Measurements from ENCODE around the gene GUCY1A1.

Gene GUCY1A1

DNA sequence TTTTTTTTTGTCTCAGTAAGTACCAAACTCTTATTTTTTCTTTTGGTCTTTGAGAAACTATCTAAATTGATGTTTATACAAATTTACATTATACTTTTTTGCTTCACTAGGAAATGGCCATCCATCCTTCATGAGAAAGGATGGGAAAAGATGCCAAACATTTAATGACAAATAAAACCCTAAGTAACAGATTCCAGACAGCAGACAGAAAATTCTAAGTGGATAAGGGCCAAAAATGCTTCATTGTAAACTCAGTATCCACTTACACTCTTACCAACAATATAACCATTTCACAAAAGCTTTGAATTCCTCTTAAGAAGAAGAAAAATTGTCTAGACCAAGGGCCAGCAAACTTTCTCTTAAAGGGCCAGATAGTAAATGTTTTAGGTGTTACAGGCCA lies 95.7 kb downstream of the GUCY1A1 start:
- Histone ChIP-seq H3F3A (ENCODE audit: insufficient read depth, low read length) (no peaks in the 10 kb centered on the region), H3K9me2 (ENCODE audit: low read depth, low read length) (no peaks in the 10 kb centered on the region), H4K20me1 (ENCODE audit: insufficient read depth, low read length) (no peaks in the 10 kb centered on the region)

DNA sequence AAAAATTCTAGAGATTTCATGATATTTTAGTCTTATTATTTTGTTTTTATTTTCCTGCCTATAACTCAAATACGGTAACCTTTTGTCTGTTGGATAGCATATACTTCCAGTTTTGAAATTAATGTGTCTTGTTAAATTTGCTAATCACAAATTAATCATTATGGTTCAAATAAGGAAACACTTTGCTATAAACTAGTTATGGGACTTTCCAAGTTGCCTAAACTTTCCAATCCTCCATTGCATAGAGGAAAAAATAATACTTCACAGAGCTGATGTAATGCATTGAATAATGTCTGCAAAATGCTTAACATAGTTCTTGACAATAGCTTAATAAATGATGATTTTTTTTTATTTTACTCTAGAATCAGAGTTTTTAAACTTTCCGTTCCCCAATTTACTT lies 96.9 kb downstream of the GUCY1A1 start:
- Histone ChIP-seq H3K4me3 (ENCODE audit: low read depth, low read length, poor library complexity, severe bottlenecking) (no peak overlapping the region), H3K79me2 (ENCODE audit: insufficient read depth, low read length) (no peaks in the 10 kb centered on the region), H3K9ac (ENCODE audit: low read length) (no peak overlapping the region), H3K9me3 (ENCODE audit: low read length) (no peaks in the 10 kb centered on the region), H3K4me2 (ENCODE audit: low read length) (no peak overlapping the region), H2AFZ (ENCODE audit: low read length) (no peak overlapping the region), H3K27ac (ENCODE audit: low read depth, low read length, poor library complexity, severe bottlenecking) (no peak overlapping the region), H3K9me2 (ENCODE audit: low read depth, low read length) (no peaks in the 10 kb centered on the region), H4K20me1 (ENCODE audit: insufficient read depth, low read length) (no peaks in the 10 kb centered on the region), H3K27me3 (ENCODE audit: insufficient read depth, low read length) (no peaks in the 10 kb centered on the region), H3K36me3 (ENCODE audit: insufficient read depth, low read length) (no peaks in the 10 kb centered on the region), H3F3A (ENCODE audit: insufficient read depth, low read length) (no peaks in the 10 kb centered on the region), H3K4me1 (ENCODE audit: insufficient read depth, low read length, severe bottlenecking) (no peaks in the 10 kb centered on the region)
- no peak for TF ChIP-seq EZH2 (IDR thresholded peaks at IDR 0.05; ENCODE audit: borderline replicate concordance, low read length)
- TF ChIP-seq, protein P1, sequence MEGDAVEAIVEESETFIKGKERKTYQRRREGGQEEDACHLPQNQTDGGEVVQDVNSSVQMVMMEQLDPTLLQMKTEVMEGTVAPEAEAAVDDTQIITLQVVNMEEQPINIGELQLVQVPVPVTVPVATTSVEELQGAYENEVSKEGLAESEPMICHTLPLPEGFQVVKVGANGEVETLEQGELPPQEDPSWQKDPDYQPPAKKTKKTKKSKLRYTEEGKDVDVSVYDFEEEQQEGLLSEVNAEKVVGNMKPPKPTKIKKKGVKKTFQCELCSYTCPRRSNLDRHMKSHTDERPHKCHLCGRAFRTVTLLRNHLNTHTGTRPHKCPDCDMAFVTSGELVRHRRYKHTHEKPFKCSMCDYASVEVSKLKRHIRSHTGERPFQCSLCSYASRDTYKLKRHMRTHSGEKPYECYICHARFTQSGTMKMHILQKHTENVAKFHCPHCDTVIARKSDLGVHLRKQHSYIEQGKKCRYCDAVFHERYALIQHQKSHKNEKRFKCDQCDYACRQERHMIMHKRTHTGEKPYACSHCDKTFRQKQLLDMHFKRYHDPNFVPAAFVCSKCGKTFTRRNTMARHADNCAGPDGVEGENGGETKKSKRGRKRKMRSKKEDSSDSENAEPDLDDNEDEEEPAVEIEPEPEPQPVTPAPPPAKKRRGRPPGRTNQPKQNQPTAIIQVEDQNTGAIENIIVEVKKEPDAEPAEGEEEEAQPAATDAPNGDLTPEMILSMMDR (IDR thresholded peaks at IDR 0.05; ENCODE audit: low read length), result no peak

More for the DNA sequence above, 95.7 kb downstream of the GUCY1A1 start:
- H3K9me3 ChIP-seq (ENCODE audit: low read length), result no peaks in the 10 kb centered on the region
- no peak overlapping the region for H3K4me3 ChIP-seq (ENCODE audit: low read depth, low read length, poor library complexity, severe bottlenecking)
- no peaks in the 10 kb centered on the region for H3K79me2 ChIP-seq (ENCODE audit: insufficient read depth, low read length)
- no peaks in the 10 kb centered on the region for H3K4me1 ChIP-seq (ENCODE audit: insufficient read depth, low read length, severe bottlenecking)
- H3K36me3 ChIP-seq (ENCODE audit: insufficient read depth, low read length), result no peaks in the 10 kb centered on the region
- H3K4me2 ChIP-seq (ENCODE audit: low read length), result no peak overlapping the region
- TF ChIP-seq, protein P1 (IDR thresholded peaks at IDR 0.05; ENCODE audit: low read length), result no peak
- no peak for TF ChIP-seq EZH2 (IDR thresholded peaks at IDR 0.05; ENCODE audit: borderline replicate concordance, low read length)
- no peak overlapping the region for H2AFZ ChIP-seq (ENCODE audit: low read length)
- no peak overlapping the region for H3K27ac ChIP-seq (ENCODE audit: low read depth, low read length, poor library complexity, severe bottlenecking)
- no peak overlapping the region for H3K9ac ChIP-seq (ENCODE audit: low read length)
- no peaks in the 10 kb centered on the region for H3K27me3 ChIP-seq (ENCODE audit: insufficient read depth, low read length)

DNA sequence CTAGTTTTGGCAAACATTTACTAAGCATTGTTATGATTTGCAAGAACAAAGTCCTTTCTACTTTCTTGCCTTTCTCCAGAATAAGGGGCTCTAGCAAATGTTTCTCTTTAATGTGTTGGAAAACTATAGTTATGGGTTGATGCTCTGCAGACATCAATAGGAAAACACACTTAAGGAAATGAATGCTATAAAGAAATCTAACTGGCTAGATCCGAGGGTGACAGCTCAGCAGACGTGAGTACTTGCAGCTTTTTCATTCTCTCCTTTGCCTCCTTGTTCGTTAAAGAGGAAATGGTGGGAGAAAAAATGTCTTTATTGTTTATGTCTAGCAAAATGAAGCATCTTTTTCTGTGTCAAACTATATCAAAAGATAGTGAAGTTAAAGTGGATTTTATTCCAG lies 98.5 kb downstream of the GUCY1A1 start:
- H3K9me2 ChIP-seq (ENCODE audit: low read depth, low read length), result no peaks in the 10 kb centered on the region
- no peaks in the 10 kb centered on the region for H3K27me3 ChIP-seq (ENCODE audit: insufficient read depth, low read length)
- no peak overlapping the region for H3K9ac ChIP-seq (ENCODE audit: low read length)
- no peaks in the 10 kb centered on the region for H3K4me1 ChIP-seq (ENCODE audit: insufficient read depth, low read length, severe bottlenecking)
- no peaks in the 10 kb centered on the region for H3F3A ChIP-seq (ENCODE audit: insufficient read depth, low read length)
- no peaks in the 10 kb centered on the region for H3K36me3 ChIP-seq (ENCODE audit: insufficient read depth, low read length)
- H3K4me2 ChIP-seq (ENCODE audit: low read length), result no peak overlapping the region
- TF ChIP-seq, protein P1 (IDR thresholded peaks at IDR 0.05; ENCODE audit: low read length), result no peak
- no peak for TF ChIP-seq EZH2 (IDR thresholded peaks at IDR 0.05; ENCODE audit: borderline replicate concordance, low read length)
- H3K9me3 ChIP-seq (ENCODE audit: low read length), result no peaks in the 10 kb centered on the region
- no peaks in the 10 kb centered on the region for H4K20me1 ChIP-seq (ENCODE audit: insufficient read depth, low read length)
- no peak overlapping the region for H2AFZ ChIP-seq (ENCODE audit: low read length)
- H3K79me2 ChIP-seq (ENCODE audit: insufficient read depth, low read length), result no peaks in the 10 kb centered on the region
- H3K4me3 ChIP-seq (ENCODE audit: low read depth, low read length, poor library complexity, severe bottlenecking), result no peak overlapping the region
- no peak overlapping the region for H3K27ac ChIP-seq (ENCODE audit: low read depth, low read length, poor library complexity, severe bottlenecking)
